SK-N-SH treated with all-trans-retinoic acid at 6 μM for 48 hours (cell line): Measurements from ENCODE around the gene EXOSC2.

Experiments used
- ATAC-seq: fragments of 200-7000 bp; cut with Tn5 transposase; 3 replicates; pipeline ENCODE4 v1.9.1; 2020; ENCODE audit warnings: mild to moderate bottlenecking, moderate library complexity
- ARNTL ChIP-seq: fragments of 450-650 bp; formaldehyde crosslinking; IDR thresholded peaks from 2 replicates; pipeline ENCODE4 v1.5.0; 2020; ENCODE audit warnings: low read depth, mild to moderate bottlenecking, moderate library complexity, borderline replicate concordance
- BACH2 ChIP-seq: fragments of 250-450 bp; sonication (Bioruptor Pico); IDR thresholded peaks from 2 replicates; pipeline ENCODE4 v1.9.0; 2021; ENCODE audit warnings: mild to moderate bottlenecking, borderline replicate concordance
- CSDC2 ChIP-seq: fragments of 250-450 bp; sonication (Bioruptor Pico); IDR thresholded peaks from 2 replicates; pipeline ENCODE4 v1.5.0; 2020; ENCODE audit warnings: mild to moderate bottlenecking, moderate library complexity
- CSRNP3 ChIP-seq: fragments of 250-450 bp; sonication (Bioruptor Pico); IDR thresholded peaks from 2 replicates; pipeline ENCODE4 v1.5.1; 2021; ENCODE audit warnings: mild to moderate bottlenecking, moderate library complexity
- ESRRG ChIP-seq: fragments of 250-450 bp; sonication (Bioruptor Pico); IDR thresholded peaks from 2 replicates; pipeline ENCODE4 v1.6.1; 2021; ENCODE audit warnings: mild to moderate bottlenecking
- GLIS3 ChIP-seq: fragments of 250-450 bp; sonication (Bioruptor Pico); IDR thresholded peaks from 2 replicates; pipeline ENCODE4 v1.5.0; 2020; ENCODE audit warnings: mild to moderate bottlenecking, moderate library complexity
- ISL1 ChIP-seq: fragments of 250-450 bp; sonication (Bioruptor Pico); IDR thresholded peaks from 2 replicates; pipeline ENCODE4 v2.1.2; 2022; ENCODE audit warnings: mild to moderate bottlenecking, moderate library complexity
- OSR1 ChIP-seq: fragments of 250-450 bp; sonication (Bioruptor Pico); IDR thresholded peaks from 2 replicates; pipeline ENCODE4 v1.8.0; 2022; ENCODE audit warnings: moderate library complexity, mild to moderate bottlenecking, inconsistent platforms
- POU6F1 ChIP-seq: fragments of 250-450 bp; sonication (Bioruptor Pico); IDR thresholded peaks from 2 replicates; pipeline ENCODE4 v1.8.0; 2021; ENCODE audit warnings: low read depth, mild to moderate bottlenecking, moderate library complexity, borderline replicate concordance
- PPARA ChIP-seq: fragments of 250-450 bp; sonication (Bioruptor Pico); IDR thresholded peaks from 2 replicates; pipeline ENCODE4 v1.5.0; 2020; ENCODE audit warnings: mild to moderate bottlenecking, borderline replicate concordance
- SNAI2 ChIP-seq: fragments of 250-450 bp; sonication (Bioruptor Pico); IDR thresholded peaks from 2 replicates; pipeline ENCODE4 v1.5.0; 2020; ENCODE audit warnings: mild to moderate bottlenecking, moderate library complexity
- TOX ChIP-seq: fragments of 250-450 bp; sonication (Bioruptor Pico); IDR thresholded peaks from 2 replicates; pipeline ENCODE4 v1.8.0; 2021; ENCODE audit warnings: mild to moderate bottlenecking, moderate library complexity, borderline replicate concordance
- TSHZ2 ChIP-seq: fragments of 250-450 bp; sonication (Bioruptor Pico); IDR thresholded peaks from 2 replicates; pipeline ENCODE4 v1.5.0; 2020; ENCODE audit warnings: mild to moderate bottlenecking, moderate library complexity
- ZNF565 ChIP-seq: fragments of 450-650 bp; formaldehyde crosslinking; conservative IDR thresholded peaks from 2 replicates; pipeline ENCODE4 v1.5.0; 2020; ENCODE audit warnings: low read depth, mild to moderate bottlenecking, moderate library complexity
- ZNF70 ChIP-seq: fragments of 450-650 bp; formaldehyde crosslinking; IDR thresholded peaks from 2 replicates; pipeline ENCODE4 v1.5.0; 2020; ENCODE audit warnings: mild to moderate bottlenecking, moderate library complexity
- ZNF8 ChIP-seq: fragments of 450-650 bp; formaldehyde crosslinking; IDR thresholded peaks from 2 replicates; pipeline ENCODE4 v1.5.0; 2020; ENCODE audit warnings: mild to moderate bottlenecking, moderate library complexity
- TF ChIP-seq, protein P1 (sequence below): fragments of 250-450 bp; sonication (Bioruptor Pico); IDR thresholded peaks from 2 replicates; pipeline ENCODE4 v1.8.0; 2020; ENCODE audit warnings: mild to moderate bottlenecking, moderate library complexity, borderline replicate concordance

The EXOSC2 gene

GRCh38 chr9:130713286-130713960, 19.8 kb downstream of the EXOSC2 start:
- ATAC-seq, result peak; percentile 1; the same call in 2 of the 3 replicates
- TF ChIP-seq, protein P1, sequence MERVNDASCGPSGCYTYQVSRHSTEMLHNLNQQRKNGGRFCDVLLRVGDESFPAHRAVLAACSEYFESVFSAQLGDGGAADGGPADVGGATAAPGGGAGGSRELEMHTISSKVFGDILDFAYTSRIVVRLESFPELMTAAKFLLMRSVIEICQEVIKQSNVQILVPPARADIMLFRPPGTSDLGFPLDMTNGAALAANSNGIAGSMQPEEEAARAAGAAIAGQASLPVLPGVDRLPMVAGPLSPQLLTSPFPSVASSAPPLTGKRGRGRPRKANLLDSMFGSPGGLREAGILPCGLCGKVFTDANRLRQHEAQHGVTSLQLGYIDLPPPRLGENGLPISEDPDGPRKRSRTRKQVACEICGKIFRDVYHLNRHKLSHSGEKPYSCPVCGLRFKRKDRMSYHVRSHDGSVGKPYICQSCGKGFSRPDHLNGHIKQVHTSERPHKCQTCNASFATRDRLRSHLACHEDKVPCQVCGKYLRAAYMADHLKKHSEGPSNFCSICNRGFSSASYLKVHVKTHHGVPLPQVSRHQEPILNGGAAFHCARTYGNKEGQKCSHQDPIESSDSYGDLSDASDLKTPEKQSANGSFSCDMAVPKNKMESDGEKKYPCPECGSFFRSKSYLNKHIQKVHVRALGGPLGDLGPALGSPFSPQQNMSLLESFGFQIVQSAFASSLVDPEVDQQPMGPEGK (CRISPR knock-in tag), result no peak
- no peak for TF ChIP-seq SNAI2
- no peak for TF ChIP-seq CSRNP3
- TF ChIP-seq ARNTL (CRISPR knock-in tag), result no peak
- no peak for TF ChIP-seq ZNF70
- no peak for TF ChIP-seq ZNF8
- TF ChIP-seq BACH2 (CRISPR knock-in tag), result no peak

DNA sequence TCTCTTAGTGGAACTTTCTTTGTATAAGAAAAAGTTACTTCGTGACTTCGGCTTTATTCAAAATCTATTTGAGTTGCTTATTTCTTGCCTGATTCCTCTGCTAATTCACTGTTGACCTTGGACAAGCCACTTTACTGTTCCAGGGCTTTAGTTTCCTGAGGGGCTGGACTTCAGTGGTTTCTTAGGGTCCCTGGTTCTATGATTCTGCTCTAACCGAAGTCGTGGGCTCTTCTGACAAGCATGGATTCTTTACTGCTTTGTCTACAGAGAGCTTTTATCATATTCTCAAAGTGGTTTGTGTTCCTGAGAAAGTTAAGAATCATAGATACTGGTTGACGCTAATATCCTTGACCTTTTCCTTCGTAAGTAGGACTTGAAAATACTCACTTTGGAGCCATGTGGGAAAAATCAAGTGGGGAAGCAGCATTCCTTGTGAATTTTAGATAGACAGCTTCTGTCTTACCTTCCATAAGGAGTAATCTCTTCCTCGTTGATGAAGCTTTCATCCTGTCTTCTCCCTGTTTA, 21.1 kb downstream of the EXOSC2 start:
- TF ChIP-seq ZNF565 (CRISPR knock-in tag) (no peak), ZNF8 (no peak), ISL1 (CRISPR knock-in tag) (no peak), PPARA (CRISPR knock-in tag) (no peak), TSHZ2 (no peak), ARNTL (CRISPR knock-in tag) (no peak), TOX (CRISPR knock-in tag) (no peak), CSDC2 (CRISPR knock-in tag) (no peak)
- TF ChIP-seq, protein P1 (CRISPR knock-in tag), result no peak
- no peak for ATAC-seq

DNA sequence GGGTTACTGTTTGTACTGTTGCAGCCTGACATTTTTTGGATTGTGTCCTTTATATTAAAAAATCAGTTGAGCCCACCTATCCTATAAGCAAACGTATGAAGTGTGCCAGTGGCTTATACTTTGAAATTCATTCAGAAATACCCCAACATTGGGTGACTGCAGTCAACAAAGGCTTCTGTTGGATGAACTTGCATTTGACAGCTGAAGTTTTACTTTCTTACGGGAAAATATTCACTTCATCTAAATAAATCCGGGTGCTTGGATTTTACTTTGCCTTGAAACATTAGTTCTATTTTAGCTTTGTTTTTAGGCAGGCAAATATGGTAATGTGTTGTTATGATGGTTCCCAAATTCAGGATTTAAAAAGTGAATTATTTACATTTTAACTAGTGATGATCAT, 21.7 kb downstream of the EXOSC2 start:
- no peak for ATAC-seq
- TF ChIP-seq ZNF565 (CRISPR knock-in tag), result no peak
- TF ChIP-seq CSRNP3, result no peak
- TF ChIP-seq SNAI2, result no peak
- TF ChIP-seq PPARA (CRISPR knock-in tag), result no peak
- no peak for TF ChIP-seq OSR1 (CRISPR knock-in tag)
- no peak for TF ChIP-seq ARNTL (CRISPR knock-in tag)
- TF ChIP-seq, all 23 proteins: peak for 0

- no peak for ATAC-seq
- TF ChIP-seq GLIS3 (CRISPR knock-in tag), result no peak
- TF ChIP-seq TOX (CRISPR knock-in tag), result no peak
- TF ChIP-seq OSR1 (CRISPR knock-in tag), result no peak
- TF ChIP-seq, protein P1 (CRISPR knock-in tag), result no peak
- TF ChIP-seq POU6F1, result no peak
- no peak for TF ChIP-seq ESRRG (CRISPR knock-in tag)
- no peak for TF ChIP-seq TSHZ2
- TF ChIP-seq PPARA (CRISPR knock-in tag), result no peak
Measured at GRCh38 chr9:130718562-130718961, 25.0 kb downstream of the EXOSC2 start.
